OCI-LY1 (cell line): ENCODE data around the gene TTYH1.

Source experiments
- H2AFZ ChIP-seq: fragments of 200-600 bp; sonication (generic), shearing (Covaris generic); 2 replicates; pipeline ENCODE4 v1.6.0; 2014; ENCODE audit warnings: antibody characterized with exemption, mild to moderate bottlenecking, low read length
- H3F3A ChIP-seq: fragments of 200-600 bp; sonication (generic), shearing (Covaris generic); 2 replicates; pipeline ENCODE4 v1.6.0; 2014; ENCODE audit warnings: mild to moderate bottlenecking, antibody characterized with exemption, low read length, moderate library complexity; ENCODE audit not compliant: insufficient read depth
- H3K27ac ChIP-seq: fragments of 200-600 bp; sonication (generic); 2 replicates; pipeline ENCODE4 v1.5.1; 2014; ENCODE audit warnings: low read length, mixed run types, mild to moderate bottlenecking, low read depth; ENCODE audit not compliant: poor library complexity, severe bottlenecking
- H3K27me3 ChIP-seq: fragments of 200-600 bp; sonication (generic); 2 replicates; pipeline ENCODE4 v1.6.0; 2014; ENCODE audit warnings: antibody characterized with exemption, mild to moderate bottlenecking, low read length, moderate library complexity; ENCODE audit not compliant: insufficient read depth
- H3K36me3 ChIP-seq: fragments of 200-600 bp; sonication (generic); 2 replicates; pipeline ENCODE4 v1.6.1; 2014; ENCODE audit warnings: mild to moderate bottlenecking, antibody characterized with exemption, low read length, moderate library complexity, mixed read lengths; ENCODE audit not compliant: insufficient read depth
- H3K4me1 ChIP-seq: fragments of 200-600 bp; sonication (generic); 2 replicates; pipeline ENCODE4 v1.5.1; 2014; ENCODE audit warnings: mild to moderate bottlenecking, low read length, moderate library complexity; ENCODE audit not compliant: insufficient read depth, severe bottlenecking
- H3K4me2 ChIP-seq: fragments of 200-600 bp; sonication (generic), shearing (Covaris generic); 2 replicates; pipeline ENCODE4 v1.6.1; 2014; ENCODE audit warnings: low read length
- H3K4me3 ChIP-seq: fragments of 200-600 bp; sonication (generic); 2 replicates; pipeline ENCODE4 v1.5.1; 2014; ENCODE audit warnings: low read length, low read depth, mild to moderate bottlenecking, mixed read lengths; ENCODE audit not compliant: poor library complexity, severe bottlenecking
- H3K79me2 ChIP-seq: fragments of 200-600 bp; shearing (Covaris generic); 2 replicates; pipeline ENCODE4 v1.6.1; 2016; ENCODE audit warnings: mixed run types, low read length, mixed read lengths; ENCODE audit not compliant: insufficient read depth
- H3K9ac ChIP-seq: fragments of 200-600 bp; sonication (generic), shearing (Covaris generic); 2 replicates; pipeline ENCODE4 v1.6.1; 2014; ENCODE audit warnings: mild to moderate bottlenecking, low read length, mixed read lengths
- H3K9me2 ChIP-seq: fragments of 200-600 bp; sonication (generic), shearing (Covaris generic); 2 replicates; pipeline ENCODE4 v1.6.1; 2014; ENCODE audit warnings: low read depth, mild to moderate bottlenecking, low read length, mixed read lengths
- H3K9me3 ChIP-seq: fragments of 200-600 bp; shearing (Covaris generic); 2 replicates; pipeline ENCODE4 v1.6.1; 2014; ENCODE audit warnings: low read length, mixed read lengths
- H4K20me1 ChIP-seq: fragments of 200-600 bp; sonication (generic), shearing (Covaris generic); 2 replicates; pipeline ENCODE4 v1.6.0; 2016; ENCODE audit warnings: mild to moderate bottlenecking, low read length; ENCODE audit not compliant: insufficient read depth
- CTCF ChIP-seq: fragments of 200-600 bp; sonication (generic), shearing (Covaris generic); IDR thresholded peaks from 2 replicates; pipeline ENCODE4 v1.5.1; 2017; ENCODE audit warnings: mild to moderate bottlenecking, antibody characterized with exemption, low read length, moderate library complexity, mixed read lengths
- EZH2 ChIP-seq: fragments of 200-600 bp; sonication (generic), shearing (Covaris generic); IDR thresholded peaks from 2 replicates; pipeline ENCODE4 v1.8.0; 2017; ENCODE audit warnings: borderline replicate concordance, mixed run types, mild to moderate bottlenecking, antibody characterized with exemption, low read length, moderate library complexity, mixed read lengths

The TTYH1 gene

GRCh38 chr19:54434873-54435214 lies 19.6 kb downstream of the TTYH1 start:
- Histone ChIP-seq H3F3A (no peaks in the 10 kb centered on the region), H3K4me1 (peaks cover 11% of the 10 kb centered on the region), H3K9ac (no peak overlapping the region)

GRCh38 chr19:54435551-54436016 lies 20.3 kb downstream of the TTYH1 start:
- Histone ChIP-seq H2AFZ (no peak overlapping the region), H3K27ac (no peak overlapping the region), H3K27me3 (0 out of 2 replicates have a peak, but pooled peaks cover 4% of the 10 kb centered on the region), H3F3A (no peaks in the 10 kb centered on the region), H3K4me1 (peaks cover 11% of the 10 kb centered on the region), H3K9me2 (no peaks in the 10 kb centered on the region), H3K9ac (no peak overlapping the region), H3K4me2 (no peak overlapping the region; the same call in 1 of the 2 replicates), H3K36me3 (peaks cover 10% of the 10 kb centered on the region; the same call in 1 of the 2 replicates), H4K20me1 (no peaks in the 10 kb centered on the region), H3K4me3 (no peak overlapping the region), H3K79me2 (no peaks in the 10 kb centered on the region), H3K9me3 (no peaks in the 10 kb centered on the region)
- TF ChIP-seq EZH2 (no peak), CTCF (no peak)

More at GRCh38 chr19:54434873-54435214, 19.6 kb downstream of the TTYH1 start:
- Histone ChIP-seq H3K27ac (no peak overlapping the region), H3K4me2 (no peak overlapping the region), H2AFZ (no peak overlapping the region), H4K20me1 (no peaks in the 10 kb centered on the region), H3K36me3 (peaks cover 10% of the 10 kb centered on the region; the same call in 1 of the 2 replicates), H3K4me3 (no peak overlapping the region), H3K9me2 (no peaks in the 10 kb centered on the region), H3K9me3 (no peaks in the 10 kb centered on the region), H3K79me2 (no peaks in the 10 kb centered on the region), H3K27me3 (0 out of 2 replicates have a peak, but pooled peaks cover 4% of the 10 kb centered on the region)
- TF ChIP-seq CTCF = no peak
- TF ChIP-seq EZH2 = no peak

GRCh38 chr19:54436031-54436523 lies 20.8 kb downstream of the TTYH1 start:
- H3K27ac ChIP-seq = no peak overlapping the region
- no peaks in the 10 kb centered on the region for H3F3A ChIP-seq
- H3K4me3 ChIP-seq = no peak overlapping the region
- no peaks in the 10 kb centered on the region for H3K9me3 ChIP-seq
- H3K4me2 ChIP-seq = no peak overlapping the region
- H4K20me1 ChIP-seq = no peaks in the 10 kb centered on the region
- H3K36me3 ChIP-seq = peaks cover 10% of the 10 kb centered on the region; the same call in 1 of the 2 replicates
- H2AFZ ChIP-seq = no peak overlapping the region
- H3K4me1 ChIP-seq = peaks cover 11% of the 10 kb centered on the region
- H3K79me2 ChIP-seq = no peaks in the 10 kb centered on the region
- H3K27me3 ChIP-seq = 0 out of 2 replicates have a peak, but pooled peaks cover 4% of the 10 kb centered on the region
- H3K9me2 ChIP-seq = no peaks in the 10 kb centered on the region
- TF ChIP-seq EZH2 = no peak
- no peak for TF ChIP-seq CTCF
- no peak overlapping the region for H3K9ac ChIP-seq
